Measurements from ENCODE around the gene DSCAML1.

The DSCAML1 gene

GRCh38 chr11:117796872-117797529 is at the start of gene DSCAML1:
Gene DSCAML1 (minus strand): TSS chr11:117797216. CDS start chr11:117797079, 137 bp downstream.
- H3K27ac ChIP-seq (ENCODE audit: low read length): no peak within 1 kb of the TSS
- no CpG with 5 or more reads among the region's 66 CpGs for WGBS (ENCODE audit: insufficient coverage, insufficient read length)
- H3K4me1 ChIP-seq (ENCODE audit: control insufficient read depth, insufficient read depth, low read length): 0 out of 2 replicates have a peak, but pooled peaks cover 3% of the 10 kb centered on the region
- no peak for DNase-seq (ENCODE audit: low read depth, low spot score)
- peaks cover 33% of the 10 kb centered on the region for H3K27me3 ChIP-seq (ENCODE audit: control insufficient read depth, insufficient read depth, low read length)
- H3K36me3 ChIP-seq (ENCODE audit: control insufficient read depth, insufficient read depth, low read length): no peaks in the 10 kb centered on the region
- H3K9me3 ChIP-seq (ENCODE audit: control insufficient read depth, insufficient read depth, low read length): no peaks in the 10 kb centered on the region
- peak within 1 kb of the TSS; percentile 33; the same call in 1 of the 2 replicates for H3K4me3 ChIP-seq (ENCODE audit: low read length)

GRCh38 chr11:117843666-117844484 is 46.9 kb upstream of the DSCAML1 start:
- Histone ChIP-seq H3K27me3 (ENCODE audit: control insufficient read depth, insufficient read depth, low read length) (no peaks in the 10 kb centered on the region), H3K36me3 (ENCODE audit: control insufficient read depth, insufficient read depth, low read length) (no peaks in the 10 kb centered on the region), H3K4me3 (ENCODE audit: low read length) (no peak overlapping the region), H3K9me3 (ENCODE audit: control insufficient read depth, insufficient read depth, low read length) (no peaks in the 10 kb centered on the region), H3K4me1 (ENCODE audit: control insufficient read depth, insufficient read depth, low read length) (no peaks in the 10 kb centered on the region), H3K27ac (ENCODE audit: low read length) (no peak overlapping the region)
- no peak for DNase-seq (ENCODE audit: low read depth, low spot score)
- WGBS (ENCODE audit: insufficient coverage, insufficient read length): no CpG with 5 or more reads among the region's 9 CpGs

- Histone ChIP-seq H3K4me1 (ENCODE audit: control insufficient read depth, insufficient read depth, low read length) (no peaks in the 10 kb centered on the region), H3K9me3 (ENCODE audit: control insufficient read depth, insufficient read depth, low read length) (no peaks in the 10 kb centered on the region), H3K4me3 (ENCODE audit: low read length) (no peak overlapping the region), H3K27me3 (ENCODE audit: control insufficient read depth, insufficient read depth, low read length) (no peaks in the 10 kb centered on the region), H3K27ac (ENCODE audit: low read length) (no peak overlapping the region), H3K36me3 (ENCODE audit: control insufficient read depth, insufficient read depth, low read length) (no peaks in the 10 kb centered on the region)
- WGBS (ENCODE audit: insufficient coverage, insufficient read length): no CpG with 5 or more reads among the region's 16 CpGs
- DNase-seq (ENCODE audit: low read depth, low spot score): no peak
These were observed 45.3 kb upstream of the DSCAML1 start for GRCh38 chr11:117842131-117842941.

GRCh38 chr11:117841551-117842031 is 44.6 kb upstream of the DSCAML1 start:
- H3K27me3 ChIP-seq (ENCODE audit: control insufficient read depth, insufficient read depth, low read length): no peaks in the 10 kb centered on the region
- no CpG with 5 or more reads among the region's 7 CpGs for WGBS (ENCODE audit: insufficient coverage, insufficient read length)
- no peak overlapping the region for H3K27ac ChIP-seq (ENCODE audit: low read length)
- H3K4me3 ChIP-seq (ENCODE audit: low read length): no peak overlapping the region
- no peaks in the 10 kb centered on the region for H3K9me3 ChIP-seq (ENCODE audit: control insufficient read depth, insufficient read depth, low read length)
- H3K36me3 ChIP-seq (ENCODE audit: control insufficient read depth, insufficient read depth, low read length): no peaks in the 10 kb centered on the region
- H3K4me1 ChIP-seq (ENCODE audit: control insufficient read depth, insufficient read depth, low read length): no peaks in the 10 kb centered on the region
- no peak for DNase-seq (ENCODE audit: low read depth, low spot score)

GRCh38 chr11:117840881-117841550 is 44.0 kb upstream of the DSCAML1 start:
- Histone ChIP-seq H3K36me3 (ENCODE audit: control insufficient read depth, insufficient read depth, low read length) (no peaks in the 10 kb centered on the region), H3K4me1 (ENCODE audit: control insufficient read depth, insufficient read depth, low read length) (no peaks in the 10 kb centered on the region), H3K9me3 (ENCODE audit: control insufficient read depth, insufficient read depth, low read length) (no peaks in the 10 kb centered on the region), H3K4me3 (ENCODE audit: low read length) (no peak overlapping the region), H3K27me3 (ENCODE audit: control insufficient read depth, insufficient read depth, low read length) (no peaks in the 10 kb centered on the region), H3K27ac (ENCODE audit: low read length) (no peak overlapping the region)
- no peak for DNase-seq (ENCODE audit: low read depth, low spot score)
- no CpG with 5 or more reads among the region's 11 CpGs for WGBS (ENCODE audit: insufficient coverage, insufficient read length)

GRCh38 chr11:117839936-117840813 is 43.2 kb upstream of the DSCAML1 start:
- Histone ChIP-seq H3K9me3 (ENCODE audit: control insufficient read depth, insufficient read depth, low read length) (no peaks in the 10 kb centered on the region), H3K4me1 (ENCODE audit: control insufficient read depth, insufficient read depth, low read length) (no peaks in the 10 kb centered on the region), H3K36me3 (ENCODE audit: control insufficient read depth, insufficient read depth, low read length) (no peaks in the 10 kb centered on the region), H3K27me3 (ENCODE audit: control insufficient read depth, insufficient read depth, low read length) (no peaks in the 10 kb centered on the region), H3K27ac (ENCODE audit: low read length) (no peak overlapping the region), H3K4me3 (ENCODE audit: low read length) (no peak overlapping the region)
- DNase-seq (ENCODE audit: low read depth, low spot score): no peak
- WGBS (ENCODE audit: insufficient coverage, insufficient read length): no CpG with 5 or more reads among the region's 10 CpGs

- no peak overlapping the region for H3K4me3 ChIP-seq (ENCODE audit: low read length)
- H3K27ac ChIP-seq (ENCODE audit: low read length): no peak overlapping the region
- no peaks in the 10 kb centered on the region for H3K9me3 ChIP-seq (ENCODE audit: control insufficient read depth, insufficient read depth, low read length)
- no peaks in the 10 kb centered on the region for H3K4me1 ChIP-seq (ENCODE audit: control insufficient read depth, insufficient read depth, low read length)
- WGBS (ENCODE audit: insufficient coverage, insufficient read length): no CpG with 5 or more reads among the region's 7 CpGs
- no peak for DNase-seq (ENCODE audit: low read depth, low spot score)
- no peaks in the 10 kb centered on the region for H3K36me3 ChIP-seq (ENCODE audit: control insufficient read depth, insufficient read depth, low read length)
- H3K27me3 ChIP-seq (ENCODE audit: control insufficient read depth, insufficient read depth, low read length): no peaks in the 10 kb centered on the region
These were observed 42.4 kb upstream of the DSCAML1 start for GRCh38 chr11:117839380-117839881.

GRCh38 chr11:117838901-117839300 is 41.9 kb upstream of the DSCAML1 start:
- Histone ChIP-seq H3K36me3 (ENCODE audit: control insufficient read depth, insufficient read depth, low read length) (no peaks in the 10 kb centered on the region), H3K27me3 (ENCODE audit: control insufficient read depth, insufficient read depth, low read length) (no peaks in the 10 kb centered on the region), H3K4me1 (ENCODE audit: control insufficient read depth, insufficient read depth, low read length) (no peaks in the 10 kb centered on the region), H3K27ac (ENCODE audit: low read length) (no peak overlapping the region), H3K4me3 (ENCODE audit: low read length) (no peak overlapping the region), H3K9me3 (ENCODE audit: control insufficient read depth, insufficient read depth, low read length) (no peaks in the 10 kb centered on the region)
- DNase-seq (ENCODE audit: low read depth, low spot score): no peak
- no CpG with 5 or more reads among the region's 8 CpGs for WGBS (ENCODE audit: insufficient coverage, insufficient read length)

- no peaks in the 10 kb centered on the region for H3K27me3 ChIP-seq (ENCODE audit: control insufficient read depth, insufficient read depth, low read length)
- WGBS (ENCODE audit: insufficient coverage, insufficient read length): no CpG with 5 or more reads among the region's 8 CpGs
These were observed 40.8 kb upstream of the DSCAML1 start for GRCh38 chr11:117837791-117838190.

More at GRCh38 chr11:117837791-117838190, 40.8 kb upstream of the DSCAML1 start:
- Histone ChIP-seq H3K36me3 (ENCODE audit: control insufficient read depth, insufficient read depth, low read length) (no peaks in the 10 kb centered on the region), H3K4me1 (ENCODE audit: control insufficient read depth, insufficient read depth, low read length) (no peaks in the 10 kb centered on the region), H3K9me3 (ENCODE audit: control insufficient read depth, insufficient read depth, low read length) (no peaks in the 10 kb centered on the region), H3K27ac (ENCODE audit: low read length) (no peak overlapping the region), H3K4me3 (ENCODE audit: low read length) (no peak overlapping the region)
- DNase-seq (ENCODE audit: low read depth, low spot score): no peak

All from iPS DF 6.9 (cell line).